Measurements from ENCODE around the gene ADH1B.
"Not testable (repeated sequence)": the region's sequence is repeated elsewhere in the genome, so short reads cannot be mapped to it uniquely, and the experiment has no call there.

The ADH1B gene

DNA sequence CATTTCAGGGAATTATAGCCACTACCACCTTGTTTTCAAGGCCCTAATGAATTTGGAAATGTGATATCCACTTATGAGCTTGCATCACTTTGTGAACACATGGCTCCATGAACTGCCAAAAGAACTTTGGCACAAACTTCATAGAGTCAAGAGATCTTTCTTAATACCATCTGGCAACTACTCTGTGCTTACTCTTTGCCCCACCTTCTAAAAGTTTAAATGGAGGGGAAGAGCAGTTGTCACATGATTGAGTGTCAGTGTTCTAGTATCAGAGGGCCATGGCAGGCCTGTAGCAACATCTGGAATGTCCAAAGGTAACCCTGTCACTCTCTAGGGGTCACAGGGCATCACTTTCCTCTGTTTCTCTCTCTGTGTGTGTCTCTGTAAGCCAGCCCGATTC lies 2.6 kb upstream of the ADH1B start:
- Histone ChIP-seq H3K36me3 (ENCODE audit: insufficient read depth, low read length) (no peaks in the 10 kb centered on the region), H3K9ac (ENCODE audit: low read depth, low read length) (no peak overlapping the region), H3K9me3 (replicated peaks; ENCODE audit: low read length) (no peaks in the 10 kb centered on the region), H3K4me2 (ENCODE audit: low read length) (no peak overlapping the region), H3K27me3 (ENCODE audit: control insufficient read depth, insufficient read depth, low read length) (no peaks in the 10 kb centered on the region), H3K4me1 (ENCODE audit: control insufficient read depth, insufficient read depth, low read length) (peaks cover 22% of the 10 kb centered on the region), H3K4me3 (ENCODE audit: low read length) (no peak overlapping the region)

DNA sequence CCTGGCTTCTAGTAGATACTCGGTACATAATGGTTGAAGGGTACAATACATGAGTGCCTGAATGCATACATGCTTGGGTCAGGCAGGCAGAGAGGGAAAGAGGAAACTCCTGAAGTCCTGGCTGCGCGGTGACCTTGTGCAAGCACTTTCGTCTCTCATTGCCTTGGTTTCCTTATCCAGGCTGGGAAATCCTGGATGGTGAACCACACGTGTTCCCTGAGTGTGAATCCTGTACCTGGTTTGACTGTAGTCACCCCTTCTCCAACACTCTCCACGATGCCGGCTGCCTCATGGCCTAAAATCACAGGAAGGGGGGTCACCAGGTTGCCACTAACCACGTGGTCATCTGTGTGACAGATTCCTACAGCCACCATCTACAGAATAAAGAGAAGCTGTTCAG lies 3.4 kb downstream of the ADH1B start:
- not testable (repeated sequence) for H3K9me3 ChIP-seq (replicated peaks; ENCODE audit: low read length); H3K4me3 ChIP-seq (ENCODE audit: low read length); H3K4me1 ChIP-seq (ENCODE audit: control insufficient read depth, insufficient read depth, low read length); H3K27me3 ChIP-seq (ENCODE audit: control insufficient read depth, insufficient read depth, low read length); H3K36me3 ChIP-seq (ENCODE audit: insufficient read depth, low read length); H3K4me2 ChIP-seq (ENCODE audit: low read length); H3K9ac ChIP-seq (ENCODE audit: low read depth, low read length)

DNA sequence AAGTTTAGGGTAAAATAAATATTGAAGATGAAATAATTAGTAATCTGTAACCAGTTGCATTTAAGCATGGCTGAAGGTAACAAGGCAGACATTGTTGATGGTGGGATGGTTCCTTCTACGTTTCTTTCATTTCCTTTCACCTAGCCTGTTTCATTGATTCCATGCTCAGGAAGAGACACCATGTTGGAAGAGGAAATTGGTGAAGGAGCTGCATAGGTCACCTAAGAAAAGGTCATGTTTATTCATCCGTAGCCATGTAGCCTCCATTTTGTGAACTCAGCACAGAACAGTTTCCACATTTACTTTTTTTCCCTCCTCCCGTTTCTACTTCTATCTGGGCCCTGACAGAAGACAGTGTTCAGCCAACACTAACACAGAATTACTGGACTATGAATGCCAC lies 3.8 kb downstream of the ADH1B start:
- H3K27me3 ChIP-seq (ENCODE audit: control insufficient read depth, insufficient read depth, low read length): no peaks in the 10 kb centered on the region
- H3K4me1 ChIP-seq (ENCODE audit: control insufficient read depth, insufficient read depth, low read length): no peaks in the 10 kb centered on the region
- H3K4me2 ChIP-seq (ENCODE audit: low read length): no peak overlapping the region
- no peaks in the 10 kb centered on the region for H3K36me3 ChIP-seq (ENCODE audit: insufficient read depth, low read length)
- no peaks in the 10 kb centered on the region for H3K9me3 ChIP-seq (replicated peaks; ENCODE audit: low read length)
- no peak overlapping the region for H3K4me3 ChIP-seq (ENCODE audit: low read length)
- no peak overlapping the region for H3K9ac ChIP-seq (ENCODE audit: low read depth, low read length)

DNA sequence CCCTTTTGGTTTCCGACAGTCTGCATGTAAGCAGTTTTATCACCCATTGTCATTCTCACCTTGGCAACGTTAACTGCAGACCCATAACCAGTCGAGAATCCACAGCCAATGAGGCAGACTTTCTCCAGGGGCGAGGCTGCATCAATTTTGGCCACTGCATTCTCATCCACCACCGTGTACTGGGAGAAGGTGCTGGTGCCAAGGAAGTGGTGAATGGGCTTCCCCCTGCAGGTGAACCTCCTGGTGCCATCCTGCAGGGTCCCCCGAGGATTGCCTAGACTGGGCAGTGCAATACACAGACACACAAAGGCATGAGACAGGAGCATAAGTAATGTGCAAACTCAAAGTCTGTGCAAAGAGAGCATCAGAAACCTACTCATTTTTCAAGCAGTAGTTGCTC lies 5.4 kb downstream of the ADH1B start:
- Histone ChIP-seq H3K4me2 (ENCODE audit: low read length) (no peak overlapping the region), H3K9ac (ENCODE audit: low read depth, low read length) (no peak overlapping the region), H3K27me3 (ENCODE audit: control insufficient read depth, insufficient read depth, low read length) (no peaks in the 10 kb centered on the region), H3K4me3 (ENCODE audit: low read length) (no peak overlapping the region), H3K9me3 (replicated peaks; ENCODE audit: low read length) (no peaks in the 10 kb centered on the region), H3K36me3 (ENCODE audit: insufficient read depth, low read length) (no peaks in the 10 kb centered on the region), H3K4me1 (ENCODE audit: control insufficient read depth, insufficient read depth, low read length) (no peaks in the 10 kb centered on the region)

DNA sequence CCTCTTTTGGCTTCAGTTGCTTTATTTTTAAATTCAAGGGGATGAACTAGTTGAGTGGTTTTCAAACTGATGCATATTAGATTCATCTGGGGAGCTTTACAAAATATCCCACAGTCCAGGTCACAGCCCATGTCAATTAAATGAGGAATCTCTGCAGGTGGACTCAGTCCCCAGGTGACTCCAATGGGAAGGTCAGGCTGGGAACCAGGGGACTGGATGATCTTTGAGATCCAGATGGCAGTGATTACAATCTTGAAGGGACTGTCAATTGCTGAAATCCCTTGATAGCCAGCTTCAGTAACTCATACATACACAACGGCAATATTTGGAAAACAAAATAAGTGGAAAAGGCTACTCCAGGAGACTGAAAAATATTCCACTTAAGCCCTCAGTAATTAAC lies 7.0 kb downstream of the ADH1B start:
- Histone ChIP-seq H3K4me2 (ENCODE audit: low read length) (no peak overlapping the region), H3K9ac (ENCODE audit: low read depth, low read length) (no peak overlapping the region), H3K36me3 (ENCODE audit: insufficient read depth, low read length) (no peaks in the 10 kb centered on the region), H3K4me3 (ENCODE audit: low read length) (no peak overlapping the region), H3K27me3 (ENCODE audit: control insufficient read depth, insufficient read depth, low read length) (no peaks in the 10 kb centered on the region), H3K4me1 (ENCODE audit: control insufficient read depth, insufficient read depth, low read length) (no peaks in the 10 kb centered on the region), H3K9me3 (replicated peaks; ENCODE audit: low read length) (no peaks in the 10 kb centered on the region)

DNA sequence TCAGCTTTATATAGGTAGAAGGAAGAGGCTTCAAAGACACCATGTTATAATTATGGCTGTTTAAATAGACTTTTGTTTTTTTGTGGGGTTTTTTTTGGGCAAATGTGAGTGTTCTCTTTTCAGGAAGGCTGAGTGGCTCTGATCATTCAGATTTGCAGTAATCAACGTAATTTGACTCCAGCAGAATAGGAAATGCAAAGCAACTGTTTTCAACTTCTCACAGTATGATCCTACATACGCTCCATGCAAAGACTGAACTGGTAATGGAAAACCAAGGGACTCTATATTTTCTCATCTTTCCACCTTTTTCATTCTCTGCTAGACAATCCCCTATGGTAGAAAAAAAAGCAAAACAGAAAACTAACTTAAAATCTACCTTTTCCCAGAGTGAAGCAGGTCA lies 10.8 kb downstream of the ADH1B start:
- H3K9ac ChIP-seq (ENCODE audit: low read depth, low read length): no peak overlapping the region
- no peaks in the 10 kb centered on the region for H3K27me3 ChIP-seq (ENCODE audit: control insufficient read depth, insufficient read depth, low read length)
- no peak overlapping the region for H3K4me3 ChIP-seq (ENCODE audit: low read length)
- no peaks in the 10 kb centered on the region for H3K36me3 ChIP-seq (ENCODE audit: insufficient read depth, low read length)
- H3K4me2 ChIP-seq (ENCODE audit: low read length): no peak overlapping the region
- H3K9me3 ChIP-seq (replicated peaks; ENCODE audit: low read length): no peaks in the 10 kb centered on the region
- H3K4me1 ChIP-seq (ENCODE audit: control insufficient read depth, insufficient read depth, low read length): no peaks in the 10 kb centered on the region

DNA sequence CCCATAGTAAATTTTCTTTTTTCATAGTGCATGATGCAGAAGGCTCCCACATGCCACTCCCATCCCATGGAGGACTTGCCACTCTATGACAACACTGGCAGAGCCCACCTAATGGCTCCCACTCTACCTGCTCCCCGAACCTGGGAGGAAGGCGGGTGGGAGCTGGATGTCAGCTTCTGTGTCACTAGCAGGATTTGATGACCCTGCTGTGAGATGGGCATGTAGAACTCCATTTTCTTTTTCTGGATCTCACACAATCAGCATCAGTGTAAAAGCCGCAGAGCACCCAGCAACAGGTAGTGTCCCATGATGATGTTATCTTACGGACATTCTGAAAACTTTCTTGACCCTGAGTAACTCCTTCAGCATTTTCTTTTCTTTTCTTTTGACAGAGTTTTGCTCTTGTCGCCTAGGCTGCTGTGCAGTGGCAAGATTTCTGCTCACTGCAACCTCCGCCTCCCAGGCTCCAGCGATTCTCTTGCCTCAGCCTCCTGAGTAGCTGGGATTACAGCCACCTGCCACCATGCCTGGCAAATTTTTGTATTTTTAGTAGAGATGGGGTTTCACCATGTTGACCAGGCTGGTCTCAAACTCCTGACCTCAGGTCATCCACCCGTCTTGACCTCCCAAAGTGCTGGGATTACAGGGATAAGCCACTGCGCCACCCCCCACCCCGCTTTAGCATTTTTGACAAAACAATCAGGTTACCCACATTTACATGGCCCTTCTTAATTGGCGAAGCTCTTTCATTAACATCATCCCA lies 15.4 kb downstream of the ADH1B start:
- Histone ChIP-seq H3K36me3 (ENCODE audit: insufficient read depth, low read length) (no peaks in the 10 kb centered on the region), H3K4me1 (ENCODE audit: control insufficient read depth, insufficient read depth, low read length) (peaks cover 13% of the 10 kb centered on the region), H3K4me2 (ENCODE audit: low read length) (no peak overlapping the region), H3K9me3 (replicated peaks; ENCODE audit: low read length) (no peaks in the 10 kb centered on the region), H3K4me3 (ENCODE audit: low read length) (no peak overlapping the region), H3K9ac (ENCODE audit: low read depth, low read length) (no peak overlapping the region), H3K27me3 (ENCODE audit: control insufficient read depth, insufficient read depth, low read length) (no peaks in the 10 kb centered on the region)

DNA sequence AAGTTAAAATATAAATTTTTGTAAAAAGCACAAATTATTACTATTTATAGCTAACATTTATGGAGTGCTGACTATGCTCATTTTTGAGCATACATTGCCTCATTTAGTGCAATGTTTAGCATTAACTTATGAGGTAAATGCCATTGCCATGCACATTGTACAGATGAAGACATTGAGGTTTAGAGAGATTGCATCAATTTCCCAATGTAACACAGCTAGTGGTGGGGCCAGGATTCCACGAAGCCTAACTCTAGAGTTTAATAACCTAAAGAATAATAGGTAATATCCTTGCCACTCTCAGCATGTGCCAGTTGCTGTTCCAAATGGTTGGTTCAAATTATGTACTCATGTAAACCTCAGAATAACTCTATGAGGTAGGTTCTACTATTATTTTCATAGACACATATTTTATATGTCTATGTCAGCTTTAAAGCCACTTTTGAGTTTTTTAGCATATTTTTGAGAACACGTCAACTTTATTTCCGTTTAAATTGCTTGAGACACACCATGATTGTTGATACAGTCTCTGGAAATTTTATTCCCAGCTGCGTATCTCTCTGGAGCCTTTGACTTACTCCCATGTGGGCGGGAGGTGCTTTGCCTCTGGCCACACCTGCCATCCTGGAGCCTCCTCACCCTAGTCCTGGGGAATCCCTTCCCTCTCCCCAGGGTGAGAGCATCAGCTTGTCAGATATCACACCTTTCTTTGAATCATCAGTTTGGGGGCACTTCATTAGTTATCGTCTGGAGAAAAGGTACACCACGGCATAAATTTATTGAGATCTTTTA lies 19.6 kb downstream of the ADH1B start:
- Histone ChIP-seq H3K4me3 (ENCODE audit: low read length) (no peak overlapping the region), H3K27me3 (ENCODE audit: control insufficient read depth, insufficient read depth, low read length) (no peaks in the 10 kb centered on the region), H3K9ac (ENCODE audit: low read depth, low read length) (no peak overlapping the region), H3K4me1 (ENCODE audit: control insufficient read depth, insufficient read depth, low read length) (peaks cover 20% of the 10 kb centered on the region), H3K9me3 (replicated peaks; ENCODE audit: low read length) (no peaks in the 10 kb centered on the region), H3K36me3 (ENCODE audit: insufficient read depth, low read length) (no peaks in the 10 kb centered on the region), H3K4me2 (ENCODE audit: low read length) (peak overlapping the region; percentile 33)

DNA sequence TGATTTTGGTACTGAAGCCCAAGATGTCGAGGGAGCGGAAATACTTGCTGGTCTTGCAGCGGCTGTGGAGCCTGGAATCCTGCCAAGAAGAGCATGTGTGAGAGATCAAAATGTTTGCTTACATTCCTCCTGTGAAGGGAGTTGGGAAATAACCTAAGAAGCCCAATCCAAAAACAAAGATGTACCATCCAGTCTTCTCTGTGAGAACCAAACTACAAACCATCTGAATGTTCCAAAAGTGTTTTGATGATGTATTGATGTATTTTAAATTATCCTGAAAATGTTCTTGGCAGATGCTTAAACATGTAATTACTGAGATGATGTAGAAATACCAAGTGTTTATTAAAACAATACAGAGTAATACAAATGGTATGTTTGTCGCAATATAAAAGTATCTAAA lies 20.3 kb downstream of the ADH1B start:
- Histone ChIP-seq H3K36me3 (ENCODE audit: insufficient read depth, low read length) (no peaks in the 10 kb centered on the region), H3K27me3 (ENCODE audit: control insufficient read depth, insufficient read depth, low read length) (no peaks in the 10 kb centered on the region), H3K4me2 (ENCODE audit: low read length) (peak overlapping the region; percentile 33), H3K4me3 (ENCODE audit: low read length) (no peak overlapping the region), H3K4me1 (ENCODE audit: control insufficient read depth, insufficient read depth, low read length) (peaks cover 20% of the 10 kb centered on the region), H3K9me3 (replicated peaks; ENCODE audit: low read length) (no peaks in the 10 kb centered on the region), H3K9ac (ENCODE audit: low read depth, low read length) (no peak overlapping the region)

DNA sequence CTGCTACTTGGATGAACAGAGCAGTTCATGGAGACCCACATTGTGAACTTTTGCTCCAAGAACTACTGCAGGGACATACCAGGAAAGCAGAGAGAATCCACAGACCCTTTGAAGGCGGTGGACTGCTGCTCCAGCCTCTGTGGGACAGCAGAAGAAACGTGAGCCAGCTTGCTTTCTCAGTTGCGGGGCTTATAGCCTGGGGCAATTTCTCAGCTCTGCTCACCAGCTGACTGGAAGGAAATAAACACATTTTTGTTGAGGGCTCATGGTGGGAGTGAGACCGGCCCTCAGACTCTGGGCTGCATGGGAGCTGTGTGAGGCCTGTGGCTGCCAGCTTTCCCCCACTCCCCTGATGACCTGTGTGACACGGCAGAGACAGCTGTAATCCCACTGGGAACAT lies 27.8 kb downstream of the ADH1B start:
- Histone ChIP-seq H3K4me2 (ENCODE audit: low read length) (no peak overlapping the region), H3K9ac (ENCODE audit: low read depth, low read length) (no peak overlapping the region), H3K36me3 (ENCODE audit: insufficient read depth, low read length) (no peaks in the 10 kb centered on the region), H3K27me3 (ENCODE audit: control insufficient read depth, insufficient read depth, low read length) (no peaks in the 10 kb centered on the region), H3K9me3 (replicated peaks; ENCODE audit: low read length) (no peaks in the 10 kb centered on the region), H3K4me3 (ENCODE audit: low read length) (no peak overlapping the region), H3K4me1 (ENCODE audit: control insufficient read depth, insufficient read depth, low read length) (no peaks in the 10 kb centered on the region)

DNA sequence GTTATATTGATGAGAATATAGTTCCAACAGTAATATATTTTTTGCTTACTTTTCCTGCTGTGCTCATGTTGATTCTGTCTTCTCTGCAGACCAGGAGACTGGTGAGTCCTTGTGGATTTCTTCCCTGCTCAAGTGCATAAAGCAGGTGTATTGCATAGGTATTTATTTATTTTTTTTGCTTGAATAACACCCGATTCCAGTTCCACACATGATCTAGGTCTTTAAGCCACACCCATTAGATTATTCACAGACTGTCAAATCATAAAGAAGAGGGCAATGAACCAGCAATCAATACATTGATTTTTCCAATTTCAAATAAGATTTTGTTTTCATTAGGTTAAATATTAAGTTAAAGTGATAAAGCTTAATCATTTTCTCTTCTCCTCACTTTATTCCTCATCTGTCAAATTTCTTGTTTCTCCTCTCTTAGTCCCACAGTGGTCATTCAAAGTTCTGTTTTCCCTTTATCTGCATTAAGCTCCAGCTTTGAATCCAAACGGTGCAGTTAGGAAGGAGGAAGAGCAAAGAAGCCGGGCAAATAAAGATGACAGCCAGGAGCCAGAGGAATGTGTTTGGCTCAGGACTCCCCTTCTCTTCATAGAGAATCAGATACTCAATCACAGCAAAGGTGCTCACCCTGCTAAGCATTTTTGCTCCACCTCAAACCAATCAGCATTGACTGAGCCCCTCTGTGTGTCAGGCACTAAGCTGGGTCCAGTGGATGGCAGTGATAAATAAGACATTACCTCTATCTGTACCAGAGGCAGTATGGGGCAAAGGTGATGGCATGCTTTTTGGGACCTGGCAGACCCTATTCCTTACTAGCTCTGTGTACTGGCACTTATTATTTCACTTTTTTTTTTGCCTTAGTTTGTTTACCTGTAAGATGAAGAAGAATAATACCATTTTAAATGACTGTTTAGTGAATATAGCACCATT lies 30.1 kb downstream of the ADH1B start, which contains the start of gene ADH1A:
TSS of gene ADH1A (minus strand) at position 138 of the 939 bp plus-strand sequence. CDS start at position 67, 71 bp downstream.
- H3K27me3 ChIP-seq (ENCODE audit: control insufficient read depth, insufficient read depth, low read length): no peaks in the 10 kb centered on the region
- no peak within 1 kb of the TSS for H3K9ac ChIP-seq (ENCODE audit: low read depth, low read length)
- no peaks in the 10 kb centered on the region for H3K4me1 ChIP-seq (ENCODE audit: control insufficient read depth, insufficient read depth, low read length)
- no peaks in the 10 kb centered on the region for H3K9me3 ChIP-seq (replicated peaks; ENCODE audit: low read length)
- no peaks in the 10 kb centered on the region for H3K36me3 ChIP-seq (ENCODE audit: insufficient read depth, low read length)
- H3K4me2 ChIP-seq (ENCODE audit: low read length): no peak within 1 kb of the TSS
- H3K4me3 ChIP-seq (ENCODE audit: low read length): no peak within 1 kb of the TSS
